Spleen (tissue), 11 donors: ENCODE results near the gene CSGALNACT2. TPM values are rescaled to one million over a fixed set of nuclear protein-coding genes. Genes with fewer than 3 reads are reported as not detected.

ENCODE experiments used
- DNase-seq: peaks from one replicate; pipeline ENCODE4 v3.0.0-alpha.2; 2020
- H3K27ac ChIP-seq, 8 donors: fragments of 200-600 bp; sonication (generic) in 7 of 8; 1 replicate in 4 of 8; 2 replicates in 4 of 8; pipeline versions ENCODE4 v1.5.0 to v1.8.0; 2016 to 2021; ENCODE audit warnings: inconsistent platforms in 4 of 8, mild to moderate bottlenecking in 4 of 8, moderate library complexity in 1 of 8
- H3K27me3 ChIP-seq, 7 donors: fragments of 200-600 bp; sonication (generic) in 6 of 7; replicated peaks in 1 of 7; 1 replicate in 4 of 7; 2 replicates in 3 of 7; pipeline versions ENCODE4 v1.5.0 to v1.8.0; 2016 to 2021; ENCODE audit warnings: inconsistent platforms in 3 of 7, mild to moderate bottlenecking in 1 of 7
- H3K36me3 ChIP-seq, 6 donors: fragments of 200-600 bp; sonication (generic) in 5 of 6; 1 replicate in 4 of 6; 2 replicates in 2 of 6; pipeline versions ENCODE4 v1.5.0 to v1.8.0; 2016 to 2021; ENCODE audit warnings: inconsistent platforms in 2 of 6
- H3K4me1 ChIP-seq, 6 donors: fragments of 200-600 bp; sonication (generic) in 5 of 6; 1 replicate in 3 of 6; 2 replicates in 3 of 6; pipeline versions ENCODE4 v1.5.0 to v1.8.0; 2016 to 2021; ENCODE audit warnings: inconsistent platforms in 3 of 6
- H3K4me3 ChIP-seq, 8 donors: fragments of 200-600 bp; sonication (generic) in 7 of 8; 1 replicate in 4 of 8; 2 replicates in 4 of 8; pipeline versions ENCODE4 v1.5.0 to v1.8.0; 2016 to 2021; ENCODE audit warnings: inconsistent platforms in 4 of 8, mild to moderate bottlenecking in 4 of 8, moderate library complexity in 2 of 8
- H3K9me3 ChIP-seq, 8 donors: fragments of 200-600 bp; sonication (generic) in 7 of 8; 1 replicate in 4 of 8; 2 replicates in 4 of 8; pipeline versions ENCODE4 v1.5.0 to v1.8.0; 2016 to 2021; ENCODE audit warnings: inconsistent platforms in 4 of 8
- CTCF ChIP-seq, 11 experiments: fragments of 200-600 bp in 7 of 11; fragments of 450-650 bp in 4 of 11; sonication (generic) in 4 of 11; IDR thresholded peaks in 8 of 11; conservative IDR thresholded peaks in 3 of 11; 1 replicate in 7 of 11; 2 replicates in 4 of 11; pipeline versions ENCODE4 v1.4.0 to v1.8.0; 2016 to 2021; ENCODE audit warnings: antibody characterized with exemption in 11 of 11, inconsistent platforms in 4 of 11, mild to moderate bottlenecking in 1 of 11
- POLR2A ChIP-seq, 3 donors: fragments of 450-650 bp; IDR thresholded peaks; one replicate each; pipeline ENCODE4 v1.5.1; 2017; ENCODE audit warnings: antibody characterized with exemption in 3 of 3, mild to moderate bottlenecking in 1 of 3
- POLR2AphosphoS5 ChIP-seq, 3 donors: sonication (generic); formaldehyde crosslinking; IDR thresholded peaks; one replicate each; pipeline ENCODE4 v1.5.1; 2017; ENCODE audit warnings: antibody characterized with exemption in 3 of 3
- WGBS, 5 donors: extraction: QIAGEN DNeasy Blood & Tissue Kit in 3 of 5; methylation state at CpG; one replicate each; pipeline versions ENCODE4 v1.1.5 to v1.1.7; 2013 to 2018; 5-methylcytosine and 5-hydroxymethylcytosine counted together
- intact Hi-C: fragments of 100-400 bp; cut with DNase I; formaldehyde crosslinking; loops from one replicate; pipeline ENCODE4 v1.15.0; 2023; ENCODE audit warnings: low total_unique reads
- polyA plus RNA-seq, 3 donors: library from polyadenylated mRNA; stranded (reverse); fragments of 200-250 nt; gene quantifications; one replicate each; pipeline ENCODE4 v1.2.1, GENCODE V29; 2013
- total RNA-seq, 7 donors: library from RNA; depleted of rRNA in 3 of 7; stranded (reverse); fragments of >200 nt in 3 of 7; fragmentation: NEBNext Ultra II Directional in 4 of 7; extraction: Animal tissue kit (Norgen Biotek cat#: 25700) in 4 of 7; gene quantifications; one replicate each; pipeline versions ENCODE4 v1.1.0 to v1.2.1, GENCODE V29; 2016 to 2021
- donor health status: healthy with polysubstance abuse.
- donor health status: DM: no; HTN: no; CAD: no; lungs with moderate emphysema.
- donor health status: DM: no; HTN: no; CAD: no.
- donor health status: Bipolar disorder and iron deficiency.
- donor health status: healthy.
- donor health status: DM: no; HTN: no; CAD: no.
- donor health status: DM: yes; HTN: yes; CAD: no.

The CSGALNACT2 gene
- total and polyA plus RNA-seq, 10 donors: 8.1 to 77.1 (median 34.2) TPM

GRCh38 chr10:43120116-43120928, 17.9 kb upstream of the CSGALNACT2 start:
- Histone ChIP-seq H3K27me3 (no peaks in the 10 kb centered on the region), H3K4me3 (no peak overlapping the region), H3K4me1 (peaks cover 6 to 29% (median 17%) of the 10 kb centered on the region in 6 donors), H3K36me3 (no peaks in the 10 kb centered on the region), H3K9me3 (no peaks in the 10 kb centered on the region), H3K27ac (peak overlapping the region in 4 of 8 donors; percentile 28 to 79 (median 66))
- TF ChIP-seq CTCF (IDR thresholded peaks at IDR 0.05 in 8 of 11, conservative IDR thresholded peaks at IDR 0.05 in 3 of 11): no peak
- intact Hi-C loops: no loop called here
- peak; percentile 75 for DNase-seq
- WGBS, 5 donors: 73 to 79% (median 76%) methylated on average over 19 of the region's 19 CpGs

DNA sequence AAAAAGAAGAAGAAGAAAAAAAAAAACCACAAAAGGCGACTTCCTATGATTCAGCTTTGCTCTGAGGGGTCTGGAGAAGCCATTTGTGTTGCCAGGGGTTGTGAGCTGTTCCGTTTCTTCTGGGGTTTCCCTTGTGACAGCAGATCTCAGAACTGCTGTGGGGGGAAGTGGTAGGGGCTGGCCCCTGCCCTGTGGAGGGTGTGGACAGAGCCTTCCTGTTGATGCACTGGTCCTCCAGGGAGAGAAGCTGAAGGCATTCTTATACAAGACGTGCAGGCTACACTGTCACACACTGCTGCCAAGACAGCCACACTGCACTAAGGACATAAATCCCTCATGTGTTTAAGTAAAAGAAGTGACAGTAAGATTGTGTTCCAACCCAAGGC, 17.3 kb upstream of the CSGALNACT2 start:
- intact Hi-C loops: no loop called here
- DNase-seq: peak; percentile 85
- no peaks in the 10 kb centered on the region for H3K36me3 ChIP-seq
- TF ChIP-seq CTCF (IDR thresholded peaks at IDR 0.05 in 8 of 11, conservative IDR thresholded peaks at IDR 0.05 in 3 of 11) (no peak), POLR2AphosphoS5 (IDR thresholded peaks at IDR 0.05) (peak in 2 of 3 donors; percentile 24 to 48)
- peak overlapping the region in 6 of 8 donors; percentile 20 to 79 (median 46) for H3K27ac ChIP-seq
- WGBS, 5 donors: 3 to 28% (median 16%) methylated on average over 3 of the region's 3 CpGs
- no peaks in the 10 kb centered on the region for H3K27me3 ChIP-seq
- no peaks in the 10 kb centered on the region for H3K9me3 ChIP-seq
- peaks cover 6 to 29% (median 17%) of the 10 kb centered on the region in 6 donors for H3K4me1 ChIP-seq
- H3K4me3 ChIP-seq: no peak overlapping the region

GRCh38 chr10:43121444-43121843, 16.8 kb upstream of the CSGALNACT2 start:
- H3K36me3 ChIP-seq: no peaks in the 10 kb centered on the region
- WGBS, 5 donors: 50 to 73% (median 61%) methylated on average over 1 of the region's 1 CpG; no CpG with 5 or more reads in 1 of the 5 donors
- no peak overlapping the region for H3K4me3 ChIP-seq
- intact Hi-C loops: no loop called here
- H3K27ac ChIP-seq: peak overlapping the region in 6 of 8 donors; percentile 20 to 79 (median 46)
- TF ChIP-seq CTCF (IDR thresholded peaks at IDR 0.05 in 8 of 11, conservative IDR thresholded peaks at IDR 0.05 in 3 of 11): no peak
- no peak for TF ChIP-seq POLR2AphosphoS5 (IDR thresholded peaks at IDR 0.05)
- no peak for TF ChIP-seq POLR2A (IDR thresholded peaks at IDR 0.05)
- H3K4me1 ChIP-seq: peaks cover 6 to 33% (median 17%) of the 10 kb centered on the region in 6 donors
- DNase-seq: peak; percentile 67
- H3K27me3 ChIP-seq: no peaks in the 10 kb centered on the region
- no peaks in the 10 kb centered on the region for H3K9me3 ChIP-seq

DNA sequence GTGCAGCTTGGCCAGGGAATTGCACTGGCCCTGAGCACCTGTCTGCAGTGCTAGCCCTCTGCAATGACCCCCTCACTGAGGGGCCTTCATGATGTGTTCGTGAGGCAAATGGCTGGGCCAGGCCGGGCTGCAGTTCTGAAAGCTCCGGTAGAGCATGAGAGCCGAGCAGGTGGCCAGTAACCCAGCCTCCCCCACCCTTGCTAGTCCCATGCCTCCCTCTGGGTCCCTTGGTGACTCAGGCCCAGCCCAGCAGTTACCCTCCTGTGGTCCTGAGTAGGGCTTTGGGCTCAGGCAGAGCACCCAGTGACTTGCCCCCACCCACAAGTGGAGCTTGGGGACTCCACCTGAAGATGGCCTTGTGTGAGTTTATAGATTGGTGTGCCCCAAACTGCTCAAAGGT, 16.1 kb upstream of the CSGALNACT2 start:
- H3K4me1 ChIP-seq: peaks cover 7 to 40% (median 17%) of the 10 kb centered on the region in 6 donors

More for the DNA sequence above, 16.1 kb upstream of the CSGALNACT2 start:
- DNase-seq: peak; percentile 68
- intact Hi-C loops: no loop called here
- Histone ChIP-seq H3K36me3 (no peaks in the 10 kb centered on the region), H3K9me3 (no peaks in the 10 kb centered on the region), H3K27ac (peak overlapping the region in 3 of 8 donors; percentile 57 to 79 (median 76)), H3K4me3 (no peak overlapping the region), H3K27me3 (no peaks in the 10 kb centered on the region)
- WGBS, 5 donors: 68 to 87% (median 70%) methylated on average over 4 of the region's 4 CpGs; no CpG with 5 or more reads in 1 of the 5 donors
- no peak for TF ChIP-seq CTCF (IDR thresholded peaks at IDR 0.05 in 8 of 11, conservative IDR thresholded peaks at IDR 0.05 in 3 of 11)
- no peak for TF ChIP-seq POLR2A (IDR thresholded peaks at IDR 0.05)
- no peak for TF ChIP-seq POLR2AphosphoS5 (IDR thresholded peaks at IDR 0.05)
